GM15510 (cell line): ENCODE measurements around the gene PHF5A.

Source experiments
- POLR2A ChIP-seq: IDR thresholded peaks from 3 replicates; pipeline ENCODE4 v1.6.1; 2011; ENCODE audit warnings: borderline replicate concordance; ENCODE audit not compliant: insufficient read length; ENCODE audit errors: extremely low read depth

The PHF5A gene

DNA sequence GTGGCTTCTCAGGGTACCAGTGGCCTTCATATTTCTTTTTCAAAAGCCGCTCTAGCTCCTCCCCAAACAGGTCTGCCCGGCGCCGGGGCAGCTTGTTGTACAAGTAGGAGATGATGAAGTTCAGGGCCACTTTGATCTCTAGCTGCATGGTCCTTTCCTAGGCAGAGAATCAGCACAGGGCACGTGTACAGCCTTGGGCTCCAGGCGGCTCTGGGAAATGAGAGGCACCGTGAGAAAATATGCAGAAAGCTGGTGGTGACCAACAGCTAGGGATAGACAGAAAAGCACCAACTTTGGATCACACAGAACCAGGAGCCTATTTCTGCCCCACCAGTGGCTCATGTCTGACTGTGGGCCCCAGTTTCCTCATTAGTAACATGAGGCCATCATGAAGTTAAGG lies 31.3 kb downstream of the PHF5A start:
- no peak for TF ChIP-seq POLR2A

- TF ChIP-seq POLR2A: no peak
Measured at GRCh38 chr22:41436322-41437113, 32.0 kb downstream of the PHF5A start.

DNA sequence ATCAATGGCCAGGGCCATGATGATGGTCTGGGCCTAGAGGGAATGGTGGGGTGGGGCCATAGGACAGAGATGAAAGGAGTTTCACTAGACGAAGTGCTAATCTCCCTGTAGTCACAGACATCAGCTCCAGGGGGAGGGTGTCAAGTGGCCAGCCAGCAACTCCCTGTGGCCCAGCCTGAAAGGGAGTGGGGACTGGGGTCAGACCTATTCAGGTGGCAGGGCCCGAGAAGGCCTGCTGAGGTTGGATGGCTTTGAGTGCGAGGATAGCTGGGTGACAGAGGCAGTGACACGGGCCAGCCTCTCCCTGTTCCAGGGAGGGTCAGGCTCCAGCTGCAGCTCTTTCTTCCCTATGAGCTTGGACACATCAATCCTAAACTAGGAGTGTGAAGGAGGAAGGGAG lies 32.9 kb downstream of the PHF5A start:
- no peak for TF ChIP-seq POLR2A

GRCh38 chr22:41431656-41432055 lies 36.8 kb downstream of the PHF5A start:
- TF ChIP-seq POLR2A: no peak

GRCh38 chr22:41429951-41430332 lies 38.5 kb downstream of the PHF5A start:
- no peak for TF ChIP-seq POLR2A

DNA sequence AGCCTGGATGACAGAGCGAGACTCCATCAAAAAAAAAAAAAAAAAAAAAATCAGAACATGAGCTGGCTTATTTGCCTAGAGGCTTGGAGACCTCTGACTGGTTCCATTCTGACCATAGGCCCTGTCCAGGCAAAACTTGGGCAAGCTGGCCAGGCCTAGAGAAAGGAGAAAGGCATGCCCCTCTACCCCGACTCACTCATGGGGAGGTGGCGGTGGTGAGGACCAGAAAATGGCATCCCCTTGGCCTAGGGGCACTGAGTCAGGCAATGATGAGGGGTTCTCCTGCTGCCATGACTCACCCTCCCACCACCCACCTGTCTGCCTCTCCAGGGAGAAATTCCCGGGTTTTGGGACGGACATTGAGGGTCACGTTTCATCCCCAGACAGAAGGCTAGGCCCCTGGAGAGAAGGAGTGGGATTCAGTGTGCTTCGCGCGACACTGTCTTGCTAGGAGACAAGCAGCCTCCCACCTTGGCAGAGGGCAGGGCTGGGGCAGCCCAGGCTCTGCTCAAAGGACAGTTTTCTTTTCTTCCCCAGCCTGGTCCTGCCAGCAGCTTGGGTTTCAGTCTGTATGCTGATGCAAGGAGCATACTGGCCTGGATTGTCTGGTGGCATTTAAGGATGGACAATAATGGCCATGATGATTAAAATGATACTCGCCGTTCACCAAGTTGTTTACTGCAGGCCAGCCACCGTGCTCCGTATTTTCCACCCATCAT lies 39.1 kb downstream of the PHF5A start:
- TF ChIP-seq POLR2A: no peak

GRCh38 chr22:41425660-41426365 lies 42.7 kb downstream of the PHF5A start:
- TF ChIP-seq POLR2A: no peak

GRCh38 chr22:41418717-41419116 lies 49.8 kb downstream of the PHF5A start:
- no peak for TF ChIP-seq POLR2A

GRCh38 chr22:41417622-41418390 lies 50.7 kb downstream of the PHF5A start:
- no peak for TF ChIP-seq POLR2A

DNA sequence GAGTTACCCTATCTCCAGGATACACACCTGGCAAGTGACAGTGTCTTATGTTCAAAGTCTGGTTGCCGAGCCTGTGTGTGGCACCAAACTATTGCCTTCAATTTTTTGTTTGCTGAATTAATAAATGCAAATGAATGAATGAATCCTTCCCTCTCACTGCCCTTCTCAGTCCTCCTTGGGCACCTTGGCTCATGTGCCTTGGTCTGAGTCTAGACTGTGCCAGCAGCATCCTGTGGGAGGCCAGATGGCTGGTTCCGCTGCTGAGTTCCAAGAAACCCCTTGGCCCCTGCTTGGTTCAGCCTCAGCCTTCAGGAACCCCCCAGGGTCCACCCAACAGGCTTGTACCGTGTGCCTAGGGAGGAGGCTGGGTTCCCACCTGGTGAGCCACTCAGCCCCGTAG lies 52.9 kb downstream of the PHF5A start:
- TF ChIP-seq POLR2A: no peak

- TF ChIP-seq POLR2A: no peak
Measured at GRCh38 chr22:41411021-41411851, 57.3 kb downstream of the PHF5A start.

DNA sequence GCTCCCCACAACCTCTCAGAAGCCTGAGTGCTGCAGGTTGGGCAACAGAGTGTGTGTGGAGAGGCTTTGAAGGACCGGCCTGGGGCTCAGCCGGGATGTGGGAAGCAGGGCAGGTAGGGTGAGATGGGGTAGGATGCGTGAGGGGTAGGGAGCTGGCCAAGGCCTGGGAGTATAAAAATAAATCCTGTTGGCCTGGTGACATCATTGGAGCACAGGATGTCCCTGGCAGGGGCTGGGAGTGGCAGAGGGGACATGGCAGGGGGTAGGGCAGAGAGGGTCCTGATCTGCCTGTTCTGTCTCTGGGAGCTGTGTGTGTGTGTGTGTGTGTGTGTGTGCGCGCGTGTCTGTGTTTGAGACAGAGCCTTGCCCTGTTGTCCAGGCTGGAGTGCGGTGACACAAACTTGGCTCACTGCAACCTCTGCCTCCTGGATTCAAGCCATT lies 58.2 kb downstream of the PHF5A start:
- TF ChIP-seq POLR2A: no peak
